IMR-90 (cell line): Measurements from ENCODE around the gene MAS1L. TPM values are rescaled to one million over a fixed set of nuclear protein-coding genes. Genes with fewer than 3 reads are reported as not detected.

Experiments used
- ATAC-seq: fragments of 200-7000 bp; cut with Tn5 transposase; 2 replicates; pipeline ENCODE4 v1.9.1; 2020; ENCODE audit warnings: low read depth, mild to moderate bottlenecking, moderate library complexity
- BruUV-seq: library from RNA; stranded (reverse); fragments of 400-500 nt; replicated peaks from 2 replicates; lab custom pipeline; 2021; lab: Mats Ljungman, UMichigan
- CTCF ChIA-PET: fragments of 300-600 bp; formaldehyde crosslinking; extraction: SDS; loops from one replicate; lab custom pipeline; 2021; ENCODE audit warnings: antibody characterized with exemption; lab: Yijun Ruan, JAX
- POLR2A ChIA-PET: fragments of 300-600 bp; sonication (Branson Sonifier 250); formaldehyde crosslinking; loops from one replicate; lab custom pipeline; 2022; ENCODE audit warnings: antibody characterized with exemption; ENCODE audit not compliant: unreplicated experiment; lab: Charles Lee
- DNase-seq: peaks from one replicate; pipeline ENCODE4 v3.0.0; 2013
- H2AFZ ChIP-seq: replicated peaks from 2 replicates; pipeline ENCODE3; 2013; ENCODE audit warnings: low read length, mild to moderate bottlenecking; ENCODE audit not compliant: poor library complexity
- H2AK5ac ChIP-seq: 2 replicates; pipeline ENCODE4 v1.6.1; 2013; ENCODE audit warnings: low read depth, low read length, inconsistent platforms
- H2AK9ac ChIP-seq: replicated peaks from 2 replicates; pipeline ENCODE3; 2013; ENCODE audit warnings: mild to moderate bottlenecking, low read depth, low read length, moderate library complexity; ENCODE audit not compliant: poor library complexity
- H2BK120ac ChIP-seq: 2 replicates; pipeline ENCODE4 v1.6.1; 2013; ENCODE audit warnings: low read depth, low read length, inconsistent platforms
- H2BK15ac ChIP-seq: 3 replicates; pipeline ENCODE4 v1.6.1; 2013; ENCODE audit warnings: low read depth, low read length, inconsistent platforms
- H2BK20ac ChIP-seq: 2 replicates; pipeline ENCODE4 v1.6.1; 2013; ENCODE audit warnings: low read depth, mild to moderate bottlenecking, inconsistent platforms, low read length, moderate library complexity
- H2BK5ac ChIP-seq: 2 replicates; pipeline ENCODE4 v1.6.1; 2013; ENCODE audit warnings: mild to moderate bottlenecking, low read depth, low read length, inconsistent platforms; ENCODE audit not compliant: poor library complexity, severe bottlenecking
- H3K14ac ChIP-seq: replicated peaks from 2 replicates; pipeline ENCODE4 v1.6.1; 2013; ENCODE audit warnings: low read depth, low read length, inconsistent platforms
- H3K18ac ChIP-seq: 2 replicates; pipeline ENCODE4 v1.6.1; 2013; ENCODE audit warnings: low read depth, low read length, control low read depth
- H3K23ac ChIP-seq: 2 replicates; pipeline ENCODE4 v1.6.1; 2013; ENCODE audit warnings: low read depth, low read length, inconsistent platforms
- H3K27ac ChIP-seq: 2 replicates; pipeline ENCODE4 v1.5.1; 2013; ENCODE audit warnings: mild to moderate bottlenecking, control low read depth, low read length; ENCODE audit not compliant: insufficient read depth
- H3K27me3 ChIP-seq: 2 replicates; pipeline ENCODE4 v1.6.1; 2013; ENCODE audit warnings: low read length; ENCODE audit not compliant: control insufficient read depth, insufficient read depth
- H3K36me3 ChIP-seq: 2 replicates; pipeline ENCODE4 v1.6.1; 2013; ENCODE audit warnings: low read length, mixed read lengths; ENCODE audit not compliant: control insufficient read depth, insufficient read depth
- H3K4ac ChIP-seq: 2 replicates; pipeline ENCODE4 v1.6.1; 2013; ENCODE audit warnings: low read depth, low read length, inconsistent platforms
- H3K4me1 ChIP-seq: 2 replicates; pipeline ENCODE4 v1.6.1; 2013; ENCODE audit warnings: low read length, mixed read lengths; ENCODE audit not compliant: control insufficient read depth, insufficient read depth
- H3K4me2 ChIP-seq: 2 replicates; pipeline ENCODE4 v1.6.1; 2013; ENCODE audit warnings: low read depth, mild to moderate bottlenecking, control low read depth, low read length, moderate library complexity
- H3K4me3 ChIP-seq: 2 replicates; pipeline ENCODE4 v1.5.1; 2013; ENCODE audit warnings: low read depth, mild to moderate bottlenecking, control low read depth, low read length, moderate library complexity; ENCODE audit not compliant: insufficient read depth
- H3K56ac ChIP-seq: 2 replicates; pipeline ENCODE4 v1.6.1; 2013; ENCODE audit warnings: low read length, inconsistent platforms; ENCODE audit not compliant: insufficient read depth; ENCODE audit errors: extremely low read depth
- H3K79me1 ChIP-seq, 2 experiments: 2 replicates each; pipeline ENCODE4 v1.6.1; 2013; ENCODE audit warnings: low read length in 2 of 2, inconsistent platforms in 1 of 2, low read depth in 1 of 2
- H3K9ac ChIP-seq: 2 replicates; pipeline ENCODE4 v1.6.1; 2013; ENCODE audit warnings: low read depth, low read length, control low read depth
- H3K9me1 ChIP-seq: 2 replicates; pipeline ENCODE4 v1.6.1; 2013; ENCODE audit warnings: low read length, inconsistent platforms; ENCODE audit not compliant: insufficient read depth
- H3K9me3 ChIP-seq: 2 replicates; pipeline ENCODE4 v1.6.1; 2013; ENCODE audit warnings: low read length; ENCODE audit not compliant: control insufficient read depth, insufficient read depth
- H4K20me1 ChIP-seq: 2 replicates; pipeline ENCODE4 v1.6.1; 2013; ENCODE audit warnings: low read length, inconsistent platforms; ENCODE audit not compliant: insufficient read depth
- H4K5ac ChIP-seq: 2 replicates; pipeline ENCODE4 v1.6.1; 2013; ENCODE audit warnings: mild to moderate bottlenecking, low read depth, low read length, control low read depth
- H4K8ac ChIP-seq, 2 experiments: 2 replicates each; pipeline ENCODE4 v1.6.1; 2013; ENCODE audit warnings: low read depth in 2 of 2, low read length in 2 of 2, control low read depth in 1 of 2, inconsistent platforms in 1 of 2
- H4K91ac ChIP-seq: 2 replicates; pipeline ENCODE4 v1.6.1; 2013; ENCODE audit warnings: low read depth, low read length, inconsistent platforms; ENCODE audit not compliant: insufficient read depth
- CHD1 ChIP-seq: IDR thresholded peaks from 2 replicates; pipeline ENCODE4 v1.6.1; 2012; ENCODE audit warnings: low read depth, low read length, improper control_type of control experiment
- ELK1 ChIP-seq: fragments of 150-350 bp; IDR thresholded peaks from 2 replicates; pipeline ENCODE4 v1.6.1; 2016; ENCODE audit warnings: low read depth, mild to moderate bottlenecking, low read length, moderate library complexity, borderline replicate concordance
- RCOR1 ChIP-seq: IDR thresholded peaks from 2 replicates; pipeline ENCODE4 v1.6.1; 2012; ENCODE audit warnings: mild to moderate bottlenecking, low read length, improper control_type of control experiment; ENCODE audit not compliant: insufficient replicate concordance
- WGBS, 2 experiments: methylation state at CpG; one replicate each; pipeline versions ENCODE4 v1.1.5 to v1.1.7; 2013; ENCODE audit warnings: missing lambda C conversion rate in 2 of 2; ENCODE audit not compliant: insufficient read length in 1 of 2; ENCODE audit errors: extremely low coverage in 2 of 2; 5-methylcytosine and 5-hydroxymethylcytosine counted together
- dilution Hi-C: fragments of 300-500 bp; cut with HindIII; formaldehyde crosslinking; loops from one replicate; pipeline ENCODE4 v1.14.3; 2018; ENCODE audit warnings: low sequenced_read_pairs; ENCODE audit not compliant: unreplicated experiment
- in situ Hi-C: fragments of 300-500 bp; cut with MboI; formaldehyde crosslinking; loops from 3 replicates; pipeline ENCODE4 v1.14.3; 2019; ENCODE audit warnings: low sequenced_read_pairs, inconsistent platforms, mixed read lengths
- intact Hi-C: fragments of 100-400 bp; cut with micrococcal nuclease; formaldehyde crosslinking; loops from 2 replicates; pipeline ENCODE4 v1.10.0; 2022
- polyA plus RNA-seq, 3 experiments: library from polyadenylated mRNA; depleted of rRNA; stranded (reverse); fragments of >200 nt; gene quantifications; 2 replicates each; pipeline ENCODE4 v1.2.3, GENCODE V29; 2012; ENCODE audit warnings: low replicate concordance in 1 of 3
- total RNA-seq: library from RNA; depleted of rRNA; stranded (reverse); fragments of >200 nt; gene quantifications from 2 replicates; pipeline ENCODE4 v1.2.3, GENCODE V29; 2012

Gene MAS1L
- total and polyA plus RNA-seq, 2 of the 4 experiments (the other 2 are of a cell fraction): not detected

- Histone ChIP-seq H3K18ac (no peak overlapping the region), H3K79me1 (no peaks in the 10 kb centered on the region), H3K4me1 (no peaks in the 10 kb centered on the region), H3K23ac (no peak overlapping the region), H3K56ac (no peak overlapping the region), H3K27ac (no peak overlapping the region), H3K4me3 (no peak overlapping the region), H2BK20ac (no peak overlapping the region), H3K36me3 (no peaks in the 10 kb centered on the region), H4K20me1 (no peaks in the 10 kb centered on the region), H3K9me3 (peaks cover 10% of the 10 kb centered on the region; the same call in 1 of the 2 replicates), H4K91ac (no peak overlapping the region), H3K14ac (no peak overlapping the region), H3K4me2 (no peak overlapping the region), H4K5ac (no peak overlapping the region), H2BK15ac (no peak overlapping the region), H3K9me1 (no peaks in the 10 kb centered on the region), H4K8ac (no peak overlapping the region), H3K27me3 (no peaks in the 10 kb centered on the region), H2AK9ac (no peak overlapping the region), H2BK5ac (no peak overlapping the region), H2AFZ (no peak overlapping the region), H2BK120ac (no peak overlapping the region), H2AK5ac (no peak overlapping the region), H3K9ac (no peak overlapping the region), H3K4ac (no peak overlapping the region)
- intact Hi-C loops: no loop called here
- ATAC-seq (no peak), DNase-seq (no peak)
- no TSS peak for BruUV-seq
- TF ChIP-seq ELK1 (no peak), CHD1 (no peak), RCOR1 (no peak)
- ChIA-PET CTCF (no interaction called here), POLR2A (no interaction called here)
- in situ Hi-C loops: no loop called here
- 0% methylated on average over 1 of the region's 4 CpGs; no CpG with 5 or more reads in 1 of the 2 experiments for WGBS, 2 experiments
- dilution Hi-C loops: no loop called here
Measured at GRCh38 chr6:29510202-29510601, 22.4 kb upstream of the MAS1L start.
